Right lobe of liver (tissue), 6 donors: ENCODE data around the gene ABL1. TPM values are rescaled to one million over a fixed set of nuclear protein-coding genes. Genes with fewer than 3 reads are reported as not detected.

Experiments used
- ATAC-seq, 4 donors: fragments of 200-7000 bp; cut with Tn5 transposase; one replicate each; pipeline ENCODE4 v1.9.1; 2020; ENCODE audit warnings: mild to moderate bottlenecking in 4 of 4, moderate library complexity in 4 of 4
- DNase-seq, 3 donors: peaks; one replicate each; pipeline ENCODE4 v3.0.0-alpha.2; 2020
- H3K27ac ChIP-seq, 3 donors: fragments of 200-600 bp; one replicate each; pipeline ENCODE4 v1.8.0; 2022
- H3K27me3 ChIP-seq, 2 donors: fragments of 200-600 bp; one replicate each; pipeline ENCODE4 v1.8.0; 2022
- H3K36me3 ChIP-seq, 4 donors: fragments of 200-600 bp; sonication (generic) in 1 of 4; one replicate each; pipeline versions ENCODE4 v1.5.1 to v1.8.0; 2017 to 2022; ENCODE audit warnings: control low read depth in 1 of 4
- H3K4me1 ChIP-seq, 4 donors: fragments of 200-600 bp; sonication (generic) in 1 of 4; one replicate each; pipeline versions ENCODE4 v1.5.1 to v1.8.0; 2017 to 2022; ENCODE audit warnings: control low read depth in 1 of 4
- H3K4me3 ChIP-seq, 3 donors: fragments of 200-600 bp; one replicate each; pipeline ENCODE4 v1.8.0; 2022
- H3K9me3 ChIP-seq, 4 donors: fragments of 200-600 bp; sonication (generic) in 1 of 4; one replicate each; pipeline versions ENCODE4 v1.5.1 to v1.8.0; 2017 to 2022; ENCODE audit warnings: control low read depth in 1 of 4
- POLR2A ChIP-seq: fragments of 450-650 bp; IDR thresholded peaks from one replicate; pipeline ENCODE4 v1.6.1; 2017; ENCODE audit warnings: antibody characterized with exemption, mild to moderate bottlenecking
- WGBS: methylation state at CpG from one replicate; pipeline ENCODE4 v1.1.6; 2018; ENCODE audit warnings: low coverage, low lambda C conversion rate; ENCODE audit not compliant: insufficient coverage; ENCODE audit errors: missing lambda C conversion rate; 5-methylcytosine and 5-hydroxymethylcytosine counted together
- intact Hi-C, 2 donors: fragments of 100-400 bp; cut with DNase I; formaldehyde crosslinking; loops; one replicate each; pipeline versions ENCODE4 v1.11.2 to v1.14.1; 2022
- total RNA-seq, 6 experiments: library from RNA; depleted of rRNA in 2 of 6; stranded (reverse); fragments of >200 nt in 2 of 6; fragmentation: NEBNext Ultra II Directional in 3 of 6; extraction: Animal tissue kit (Norgen Biotek cat#: 25700) in 3 of 6; gene quantifications; one replicate each; pipeline versions ENCODE4 v1.1.0 to v1.2.4, GENCODE V29; 2016 to 2023
- TF ChIP-seq, protein P1 (sequence below), 4 donors: fragments of 200-600 bp in 3 of 4; fragments of 450-650 bp in 1 of 4; IDR thresholded peaks; one replicate each; pipeline versions ENCODE4 v1.5.1 to v1.8.0; 2016 to 2022; ENCODE audit warnings: antibody characterized with exemption in 4 of 4, mild to moderate bottlenecking in 2 of 4
- donor health status: DM: no; HTN: yes; CAD: no.
- donor health status: DM: no; HTN: no; CAD: no.
- donor health status: DM: no; HTN: no; CAD: no.
- donor health status: DM: no; HTN: yes; CAD: no.
- donor health status: DM: no; HTN: yes; CAD: no.

The ABL1 gene
- total RNA-seq, 6 experiments from 2014 or later: 17.0 to 25.8 (median 18.8) TPM

- ATAC-seq: no peak
- no peak overlapping the region for H3K27ac ChIP-seq
Measured at GRCh38 chr9:130897848-130898551, 62.9 kb downstream of the ABL1 start.

DNA sequence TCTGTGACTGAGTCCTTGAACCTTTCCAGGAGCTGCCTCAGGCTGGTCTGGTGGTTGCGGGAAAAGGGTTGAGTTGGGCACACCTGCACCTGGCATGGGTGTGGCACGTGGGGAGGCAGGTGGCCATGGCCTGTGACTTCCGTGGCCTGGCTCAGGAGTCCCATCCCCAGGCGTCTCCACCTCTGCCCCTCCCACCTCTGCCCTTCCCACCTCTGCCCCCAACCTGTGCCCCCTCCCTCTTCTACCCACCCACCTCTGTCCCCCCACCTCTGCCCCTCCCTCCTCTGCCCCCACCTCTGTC lies 63.4 kb downstream of the ABL1 start:
- Histone ChIP-seq H3K27me3 (no peaks in the 10 kb centered on the region), H3K36me3 (no peaks in the 10 kb centered on the region), H3K9me3 (no peaks in the 10 kb centered on the region), H3K4me1 (no peaks in the 10 kb centered on the region), H3K4me3 (no peak overlapping the region), H3K27ac (no peak overlapping the region)
- WGBS: no CpG with 5 or more reads among the region's 4 CpGs
- intact Hi-C loops: loop anchor here in 1 of 2 donors (10.0 kb wide), 1 partner anchor 146 kb away; no protein-coding TSS in a partner anchor
- ATAC-seq (no peak), DNase-seq (no peak)
- no peak for TF ChIP-seq POLR2A
- TF ChIP-seq, protein P1, sequence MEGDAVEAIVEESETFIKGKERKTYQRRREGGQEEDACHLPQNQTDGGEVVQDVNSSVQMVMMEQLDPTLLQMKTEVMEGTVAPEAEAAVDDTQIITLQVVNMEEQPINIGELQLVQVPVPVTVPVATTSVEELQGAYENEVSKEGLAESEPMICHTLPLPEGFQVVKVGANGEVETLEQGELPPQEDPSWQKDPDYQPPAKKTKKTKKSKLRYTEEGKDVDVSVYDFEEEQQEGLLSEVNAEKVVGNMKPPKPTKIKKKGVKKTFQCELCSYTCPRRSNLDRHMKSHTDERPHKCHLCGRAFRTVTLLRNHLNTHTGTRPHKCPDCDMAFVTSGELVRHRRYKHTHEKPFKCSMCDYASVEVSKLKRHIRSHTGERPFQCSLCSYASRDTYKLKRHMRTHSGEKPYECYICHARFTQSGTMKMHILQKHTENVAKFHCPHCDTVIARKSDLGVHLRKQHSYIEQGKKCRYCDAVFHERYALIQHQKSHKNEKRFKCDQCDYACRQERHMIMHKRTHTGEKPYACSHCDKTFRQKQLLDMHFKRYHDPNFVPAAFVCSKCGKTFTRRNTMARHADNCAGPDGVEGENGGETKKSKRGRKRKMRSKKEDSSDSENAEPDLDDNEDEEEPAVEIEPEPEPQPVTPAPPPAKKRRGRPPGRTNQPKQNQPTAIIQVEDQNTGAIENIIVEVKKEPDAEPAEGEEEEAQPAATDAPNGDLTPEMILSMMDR (IDR thresholded peaks at IDR 0.05): no peak

More at GRCh38 chr9:130897848-130898551, 62.9 kb downstream of the ABL1 start:
- TF ChIP-seq, protein P1 (IDR thresholded peaks at IDR 0.05): no peak
- no peak for TF ChIP-seq POLR2A
- H3K9me3 ChIP-seq: no peaks in the 10 kb centered on the region
- 60% methylated on average over 1 of the region's 29 CpGs for WGBS
- intact Hi-C loops: loop anchor here in 1 of 2 donors (10.0 kb wide), 1 partner anchor 147 kb away; no protein-coding TSS in a partner anchor
- no peaks in the 10 kb centered on the region for H3K4me1 ChIP-seq
- no peaks in the 10 kb centered on the region for H3K36me3 ChIP-seq
- H3K4me3 ChIP-seq: no peak overlapping the region
- no peak for DNase-seq
- no peaks in the 10 kb centered on the region for H3K27me3 ChIP-seq

- Histone ChIP-seq H3K27ac (no peak overlapping the region), H3K4me3 (no peak overlapping the region), H3K9me3 (no peaks in the 10 kb centered on the region), H3K27me3 (no peaks in the 10 kb centered on the region), H3K4me1 (no peaks in the 10 kb centered on the region), H3K36me3 (no peaks in the 10 kb centered on the region)
- 42% methylated on average over 6 of the region's 25 CpGs for WGBS
- ATAC-seq (no peak), DNase-seq (no peak)
- TF ChIP-seq, protein P1 (IDR thresholded peaks at IDR 0.05): no peak
- TF ChIP-seq POLR2A: no peak
- intact Hi-C loops: loop anchor here in 1 of 2 donors (10.0 kb wide), 1 partner anchor 146 kb away; no protein-coding TSS in a partner anchor
Measured at GRCh38 chr9:130899051-130899748, 64.1 kb downstream of the ABL1 start.

DNA sequence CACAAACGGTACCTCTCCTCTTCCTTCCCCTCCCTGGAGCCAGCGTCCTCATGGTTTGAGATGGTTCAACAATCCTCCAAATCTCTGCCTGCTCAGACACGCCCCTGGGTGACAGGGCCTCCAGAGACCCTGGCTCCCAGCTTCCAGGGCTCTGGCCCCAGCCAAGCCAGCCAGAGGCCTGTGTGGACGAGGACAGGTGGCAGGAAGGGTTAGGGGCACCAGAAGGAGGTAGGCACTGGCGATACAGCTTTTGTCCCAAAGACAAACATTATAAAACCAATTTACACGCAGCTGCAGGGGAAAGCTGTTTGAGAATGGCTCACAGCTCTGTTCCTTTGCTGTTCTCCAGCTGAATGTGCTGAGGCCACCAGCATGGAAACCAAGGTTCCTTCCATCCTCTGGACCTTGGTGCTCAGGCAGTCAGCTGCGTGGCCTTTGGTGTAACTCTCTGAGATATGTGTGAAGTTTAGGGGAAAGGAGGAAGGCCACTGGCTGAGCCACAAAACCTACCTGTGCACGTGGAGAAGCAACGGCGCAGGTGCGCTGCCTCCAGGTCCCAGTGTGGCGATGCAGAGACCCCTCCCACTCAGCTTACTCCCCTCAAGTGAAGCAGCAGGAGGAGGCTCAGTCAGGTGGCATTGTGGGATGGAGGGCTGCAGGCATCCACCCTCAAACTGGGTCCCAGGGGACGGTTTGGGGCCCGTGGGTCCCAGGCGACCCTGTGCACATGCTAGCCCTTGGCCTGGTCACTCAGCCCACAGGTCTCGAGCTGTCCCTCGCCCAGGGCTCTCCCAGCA lies 65.8 kb downstream of the ABL1 start:
- TF ChIP-seq, protein P1 (IDR thresholded peaks at IDR 0.05): no peak
- TF ChIP-seq POLR2A: no peak
- Histone ChIP-seq H3K36me3 (no peaks in the 10 kb centered on the region), H3K9me3 (no peaks in the 10 kb centered on the region), H3K27ac (no peak overlapping the region), H3K27me3 (no peaks in the 10 kb centered on the region), H3K4me3 (no peak overlapping the region), H3K4me1 (no peaks in the 10 kb centered on the region)
- intact Hi-C loops: no loop called here
- WGBS: 66% methylated on average over 8 of the region's 17 CpGs
- ATAC-seq: no peak
- DNase-seq: no peak
